ENCODE data around the gene NOL3. TPM values are rescaled to one million over a fixed set of nuclear protein-coding genes. Genes with fewer than 3 reads are reported as not detected.

The NOL3 gene
- total and polyA plus RNA-seq, 12 donors, result 36.4 to 168 (median 110) TPM

GRCh38 chr16:67167588-67167987 lies 2.8 kb upstream of the NOL3 start:
- Histone ChIP-seq H3K27me3 (no peaks in the 10 kb centered on the region), H3K27ac (no peak overlapping the region), H3K4me3 (no peak overlapping the region), H3K9me3 (replicated peaks in 1 of 3) (no peaks in the 10 kb centered on the region), H3K4me1 (replicated peaks in 1 of 2) (peaks cover 44 to 59% of the 10 kb centered on the region in 2 donors), H3K36me3 (replicated peaks in 1 of 2) (no peaks in the 10 kb centered on the region)
- DNase-seq, result peak in 1 of 7 donors; percentile 22
- intact Hi-C loops (cut with DNase I), result no loop called here
- TF ChIP-seq POLR2A (IDR thresholded peaks at IDR 0.05), result no peak
- no peak for TF ChIP-seq CTCF (IDR thresholded peaks at IDR 0.05)
- WGBS, 4 donors, result 91 to 95% methylated on average over 7 of the region's 7 CpGs; no CpG with 5 or more reads in 2 of the 4 donors

GRCh38 chr16:67169011-67169451 lies 1.3 kb upstream of the NOL3 start:
- Histone ChIP-seq H3K27ac (peak overlapping the region in 3 of 5 donors; percentile 82 to 98 (median 95)), H3K36me3 (replicated peaks in 1 of 2) (no peaks in the 10 kb centered on the region), H3K4me3 (no peak overlapping the region), H3K27me3 (no peaks in the 10 kb centered on the region), H3K9me3 (replicated peaks in 1 of 3) (no peaks in the 10 kb centered on the region), H3K4me1 (replicated peaks in 1 of 2) (peaks cover 40 to 58% of the 10 kb centered on the region in 2 donors)
- peak in 2 of 7 donors; percentile 24 to 33 for DNase-seq
- intact Hi-C loops (cut with DNase I), result no loop called here
- 50 to 54% methylated on average over 9 of the region's 9 CpGs; no CpG with 5 or more reads in 2 of the 4 donors for WGBS, 4 donors
- TF ChIP-seq CTCF (IDR thresholded peaks at IDR 0.05), result no peak
- no peak for TF ChIP-seq POLR2A (IDR thresholded peaks at IDR 0.05)

GRCh38 chr16:67169642-67170167 lies 633 bp upstream of the NOL3 start:
- peak in 4 of 7 donors; percentile 46 to 67 (median 60) for DNase-seq
- Histone ChIP-seq H3K27ac (peak overlapping the region; percentile 59 to 98 (median 89)), H3K27me3 (no peaks in the 10 kb centered on the region), H3K4me3 (peak overlapping the region in 2 of 4 donors; percentile 19 to 61), H3K36me3 (replicated peaks in 1 of 2) (no peaks in the 10 kb centered on the region), H3K9me3 (replicated peaks in 1 of 3) (no peaks in the 10 kb centered on the region), H3K4me1 (replicated peaks in 1 of 2) (peaks cover 38 to 58% of the 10 kb centered on the region in 2 donors)
- 3 to 11% (median 7%) methylated on average over 21 to 24 of the region's 24 CpGs for WGBS, 4 donors
- intact Hi-C loops (cut with DNase I), result no loop called here
- TF ChIP-seq POLR2A (IDR thresholded peaks at IDR 0.05), result no peak
- TF ChIP-seq CTCF (IDR thresholded peaks at IDR 0.05), result peak in 5 of 6 experiments; percentile 15 to 52 (median 28)

- intact Hi-C loops (cut with DNase I), result no loop called here
- H3K4me1 ChIP-seq (replicated peaks in 1 of 2), result peaks cover 41 to 58% of the 10 kb centered on the region in 2 donors
- no peak for TF ChIP-seq CTCF (IDR thresholded peaks at IDR 0.05)
- no peak for TF ChIP-seq POLR2A (IDR thresholded peaks at IDR 0.05)
These were observed 761 bp downstream of the NOL3 start for GRCh38 chr16:67170949-67171649.

More at GRCh38 chr16:67170949-67171649, 761 bp downstream of the NOL3 start:
- H3K9me3 ChIP-seq (replicated peaks in 1 of 3), result no peaks in the 10 kb centered on the region
- 44 to 54% (median 47%) methylated on average over 10 to 14 of the region's 14 CpGs for WGBS, 4 donors
- H3K27me3 ChIP-seq, result no peaks in the 10 kb centered on the region
- no peaks in the 10 kb centered on the region for H3K36me3 ChIP-seq (replicated peaks in 1 of 2)
- H3K4me3 ChIP-seq, result peak overlapping the region in 3 of 4 donors; percentile 19 to 61 (median 40)
- peak in 2 of 7 donors; percentile 39 to 57 for DNase-seq
- H3K27ac ChIP-seq, result peak overlapping the region; percentile 82 to 98 (median 93)
